GF-D8 (cell line): ENCODE data around the gene UGT1A3.
"Not testable (repeated sequence)": the region's sequence is repeated elsewhere in the genome, so short reads cannot be mapped to it uniquely, and the experiment has no call there.

Experiments used
- DNase-seq: peaks from one replicate; lab custom pipeline; 2025; lab: John Stamatoyannopoulos, UW

UGT1A3 gene

DNA sequence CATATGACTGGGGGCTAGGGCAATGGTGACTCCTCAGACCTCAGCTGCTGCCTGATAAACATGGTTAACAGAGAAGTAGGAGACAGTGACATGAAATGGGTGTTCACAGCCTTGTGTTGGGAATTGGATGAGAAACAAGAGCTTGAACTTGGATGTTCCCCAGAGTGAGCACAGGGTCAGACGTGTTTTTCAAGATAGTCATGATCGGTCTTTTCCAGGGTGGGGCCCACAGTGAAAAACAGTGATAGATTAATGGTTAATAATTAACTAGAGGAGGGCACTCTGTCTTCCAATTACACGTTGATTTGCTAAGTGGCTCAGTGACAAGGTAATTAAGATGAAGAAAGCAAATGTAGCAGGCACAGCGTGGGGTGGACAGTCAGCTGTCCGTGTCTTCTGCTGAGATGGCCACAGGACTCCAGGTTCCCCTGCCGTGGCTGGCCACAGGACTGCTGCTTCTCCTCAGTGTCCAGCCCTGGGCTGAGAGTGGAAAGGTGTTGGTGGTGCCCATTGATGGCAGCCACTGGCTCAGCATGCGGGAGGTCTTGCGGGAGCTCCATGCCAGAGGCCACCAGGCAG, at the start of gene UGT1A3:
Gene UGT1A3 (plus strand): TSS at position 320 of the 579 bp plus-strand sequence. CDS start 85 bp downstream, at position 405.
- no peak for DNase-seq

DNA sequence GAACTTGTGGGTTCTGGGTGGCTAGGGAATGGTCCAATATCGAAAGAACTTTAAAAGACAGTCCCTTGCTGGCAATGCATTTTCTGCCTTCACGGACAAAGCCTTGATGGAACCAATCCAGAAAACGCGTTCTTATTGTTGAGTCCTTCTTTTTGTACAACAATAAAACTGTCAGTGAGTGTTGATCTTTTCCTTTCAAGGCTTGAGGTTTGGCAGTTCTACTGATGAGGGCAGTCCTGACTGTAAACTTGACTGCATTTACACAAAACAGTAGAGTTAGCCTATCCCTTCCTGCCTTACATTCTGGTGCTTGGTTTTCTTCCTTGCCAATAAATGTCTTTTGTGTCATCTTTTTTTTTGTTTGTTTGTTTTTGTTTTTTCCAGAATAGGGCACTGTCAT, 49.6 kb upstream of the UGT1A3 start:
- no peak for DNase-seq

DNA sequence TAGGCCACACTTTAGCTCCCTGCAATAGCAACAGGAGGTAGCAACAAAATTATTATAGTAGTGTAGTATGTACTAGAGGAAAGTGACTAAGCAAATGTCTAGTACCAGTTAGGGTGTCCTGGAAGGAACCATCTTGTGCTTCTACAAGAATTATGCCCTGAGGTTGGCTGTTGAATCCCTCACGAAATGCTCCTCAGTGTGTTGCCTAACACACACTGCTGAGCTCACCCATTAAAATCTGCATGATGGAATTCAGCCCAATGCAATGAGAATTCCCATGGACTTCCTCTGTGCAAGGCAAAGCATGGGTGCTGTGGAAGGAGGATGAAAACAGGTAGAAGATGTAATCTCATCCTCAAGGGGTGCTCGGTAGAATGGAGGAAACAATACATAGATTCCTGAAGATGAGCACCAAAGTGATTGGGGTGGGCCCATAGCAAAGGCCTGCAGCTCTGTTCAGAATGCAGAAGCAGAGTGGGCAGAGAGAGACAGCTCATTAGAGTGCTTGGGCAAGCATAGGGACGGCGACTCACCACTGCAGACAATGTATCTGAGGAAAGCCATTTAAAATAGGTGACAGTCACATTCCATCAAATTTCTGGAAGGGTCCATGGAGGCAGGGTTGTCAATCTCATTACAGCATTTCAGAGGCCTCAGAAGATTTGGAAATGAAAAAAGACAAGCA, 48.3 kb upstream of the UGT1A3 start:
- DNase-seq = no peak

DNA sequence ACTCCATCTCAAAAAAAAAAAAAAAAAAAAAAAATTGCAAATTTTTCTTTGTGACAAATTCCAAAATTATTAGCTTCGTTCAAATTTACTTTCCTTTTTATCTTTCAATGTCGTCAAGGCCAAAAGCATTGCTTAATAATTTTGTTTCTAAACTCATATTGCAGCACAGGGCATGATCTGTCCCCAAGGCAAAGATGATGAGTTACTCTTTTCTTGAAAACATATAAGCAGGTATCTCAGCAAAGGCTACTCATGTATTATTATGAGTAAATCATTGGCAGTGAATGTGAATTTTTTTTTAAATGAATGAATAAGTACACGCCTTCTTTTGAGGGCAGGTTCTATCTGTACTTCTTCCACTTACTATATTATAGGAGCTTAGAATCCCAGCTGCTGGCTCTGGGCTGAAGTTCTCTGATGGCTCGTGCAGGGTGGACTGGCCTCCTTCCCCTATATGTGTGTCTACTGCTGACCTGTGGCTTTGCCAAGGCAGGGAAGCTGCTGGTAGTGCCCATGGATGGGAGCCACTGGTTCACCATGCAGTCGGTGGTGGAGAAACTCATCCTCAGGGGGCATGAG, 47.2 kb upstream of the UGT1A3 start, which contains the start of gene UGT1A7:
Gene UGT1A7 (plus strand): TSS at position 381 of the 579 bp plus-strand sequence. CDS start 37 bp downstream, at position 418.
- DNase-seq = no peak

DNA sequence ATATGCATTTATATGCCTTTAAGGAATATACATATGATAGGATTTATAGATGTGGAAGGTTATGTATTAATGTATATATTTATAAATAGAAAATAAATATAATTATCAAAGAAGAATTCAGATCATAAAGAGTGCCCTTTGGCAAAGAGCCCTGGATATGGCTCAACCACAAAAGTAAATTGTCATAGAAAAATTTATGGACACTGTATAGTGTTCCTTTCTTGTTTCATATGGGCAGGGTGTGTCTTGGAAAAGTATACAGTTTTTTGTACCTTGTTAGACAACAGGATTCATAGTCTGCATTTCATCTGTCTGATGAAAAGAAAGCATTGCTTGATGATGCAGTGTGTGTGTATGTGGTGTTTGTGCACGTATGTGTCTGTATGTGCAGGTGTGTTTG, 44.2 kb upstream of the UGT1A3 start:
- no peak for DNase-seq

DNA sequence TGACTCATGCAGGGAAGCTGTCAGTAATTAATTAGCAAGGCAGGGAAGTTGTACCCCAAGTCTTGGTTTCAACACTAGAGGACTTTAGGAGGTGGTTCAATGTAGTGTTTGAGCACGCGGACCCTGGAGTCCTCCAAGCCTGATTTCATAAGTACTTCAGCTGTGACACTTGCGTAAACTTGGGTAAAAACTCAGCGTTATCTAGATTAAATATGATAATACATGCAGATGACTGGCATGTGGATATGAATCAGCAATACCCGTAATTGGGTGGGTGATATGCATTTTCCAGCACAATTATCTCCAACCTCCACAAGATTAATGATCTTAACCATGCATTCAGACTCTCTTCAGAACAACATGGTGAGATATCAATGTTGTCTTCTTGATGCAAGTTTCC, 41.9 kb upstream of the UGT1A3 start:
- DNase-seq = peak; percentile 85

DNA sequence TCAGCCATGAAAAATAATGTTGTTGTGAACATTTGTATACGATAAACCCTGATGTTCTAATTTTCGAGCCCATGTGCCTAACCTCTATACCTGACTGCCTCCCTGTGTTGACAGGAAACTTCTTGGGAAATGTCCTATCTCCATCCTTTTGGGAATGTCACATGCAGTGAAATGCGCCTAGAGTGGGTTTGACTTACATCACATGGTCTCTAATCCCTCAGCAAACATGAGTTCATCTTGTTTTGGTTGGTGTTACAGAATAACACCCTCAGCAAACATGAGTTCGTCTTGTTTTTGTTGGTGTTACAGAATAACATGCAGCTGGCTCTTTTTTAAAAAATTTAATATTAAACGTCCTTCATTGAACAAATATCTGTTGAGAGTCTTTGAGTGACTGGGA, 40.5 kb upstream of the UGT1A3 start:
- DNase-seq = no peak

DNA sequence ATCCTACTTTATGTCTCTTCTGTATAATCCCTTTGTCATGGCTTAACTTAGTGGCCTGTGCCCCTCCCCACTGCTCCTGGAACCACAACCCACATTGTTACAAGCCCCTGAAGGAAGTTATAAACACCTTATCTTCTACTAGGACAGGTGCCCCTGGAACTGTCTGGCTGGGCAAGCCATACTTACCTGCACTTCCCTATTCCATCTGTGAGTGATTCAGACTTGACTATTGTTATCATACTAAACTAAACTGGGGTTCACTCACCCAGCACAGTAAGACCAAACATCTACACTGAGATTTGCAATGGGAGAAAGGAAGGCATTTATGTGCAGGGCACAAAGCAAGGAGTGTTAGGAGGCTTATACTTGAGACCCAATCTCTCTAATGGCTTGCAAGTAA, 39.8 kb upstream of the UGT1A3 start:
- no peak for DNase-seq

DNA sequence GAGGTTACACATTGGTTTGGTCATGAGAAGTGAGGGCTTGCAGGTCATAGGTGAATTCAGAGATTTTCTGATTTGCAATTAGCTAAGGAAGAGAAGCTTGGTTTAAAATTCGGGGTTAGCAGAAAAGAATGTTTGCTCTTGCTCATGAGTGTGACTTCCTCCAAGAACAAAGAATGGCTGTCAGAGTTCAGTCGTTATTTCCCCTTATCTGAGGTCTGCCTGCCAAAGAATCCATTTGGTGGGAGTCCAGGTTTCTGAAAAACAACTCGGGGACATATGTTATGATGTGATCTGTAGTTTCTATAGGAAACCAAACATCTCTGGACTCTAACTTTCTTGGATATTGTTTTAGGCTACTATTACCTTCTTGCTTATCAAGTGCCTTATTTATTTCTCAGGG, 39.3 kb upstream of the UGT1A3 start:
- no peak for DNase-seq

DNA sequence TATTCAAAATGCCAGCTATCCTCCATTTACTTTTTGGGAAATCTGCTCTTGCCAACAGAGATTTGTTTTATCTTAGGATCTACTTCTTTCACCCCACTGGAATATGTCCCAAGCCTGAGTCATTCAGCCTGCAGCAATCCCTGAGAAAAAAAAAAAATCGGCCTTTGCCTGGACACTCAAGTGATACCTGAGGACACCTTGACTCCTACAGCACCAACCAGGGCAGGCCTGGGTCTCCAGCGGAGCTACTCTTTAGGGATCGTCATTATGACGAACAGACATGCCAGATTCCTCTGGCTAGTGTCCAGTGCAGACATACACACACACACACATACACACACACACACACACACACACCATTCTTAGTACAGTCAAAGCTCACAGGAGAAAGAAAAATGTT, 38.4 kb upstream of the UGT1A3 start:
- DNase-seq = no peak

DNA sequence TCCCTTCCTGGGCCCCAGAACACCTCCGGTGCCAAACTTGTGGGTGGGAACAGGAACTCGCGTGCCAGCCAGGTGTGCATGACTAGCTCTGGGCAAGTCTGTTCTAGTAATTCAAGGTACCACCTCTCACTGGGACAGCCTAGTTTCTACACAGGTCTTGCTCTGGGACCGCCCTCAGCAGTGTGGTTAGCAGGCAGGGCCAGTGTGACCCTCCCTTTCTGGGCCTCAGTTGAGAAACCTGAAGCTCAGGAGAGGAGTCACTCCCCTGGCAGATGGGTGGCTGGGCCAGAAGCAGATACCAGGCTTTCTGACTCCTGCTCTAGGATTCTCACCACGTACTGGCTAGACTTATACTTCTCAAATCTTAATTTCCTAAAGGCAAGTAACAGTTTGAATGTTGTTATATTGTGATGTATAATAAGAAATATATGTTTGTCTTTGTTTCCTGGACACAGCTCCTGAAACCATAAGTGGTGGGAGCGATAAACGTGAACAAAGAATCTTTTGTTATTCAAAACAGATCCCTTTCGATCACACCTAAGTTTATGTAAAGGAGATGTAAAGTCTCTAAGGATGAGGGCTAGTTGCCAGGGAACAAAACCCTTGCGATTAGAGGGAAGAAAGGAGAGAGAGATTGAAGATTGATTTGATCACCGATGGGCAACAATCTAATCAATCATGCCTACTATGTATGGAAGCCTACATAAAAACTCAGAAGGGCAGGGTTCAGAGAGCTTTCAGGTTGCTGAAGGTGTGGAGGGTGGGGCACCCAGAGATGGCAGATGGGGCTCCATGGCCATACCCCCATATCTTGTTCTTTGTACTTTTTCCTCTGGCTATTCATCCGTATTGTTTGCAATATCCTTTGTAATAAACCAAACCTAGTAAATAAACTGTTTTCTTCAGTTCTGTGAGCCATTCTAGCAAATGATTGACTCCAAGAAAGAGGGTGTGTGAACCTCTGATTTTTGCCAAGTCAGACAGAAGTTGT, 37.1 kb upstream of the UGT1A3 start:
- DNase-seq = no peak

DNA sequence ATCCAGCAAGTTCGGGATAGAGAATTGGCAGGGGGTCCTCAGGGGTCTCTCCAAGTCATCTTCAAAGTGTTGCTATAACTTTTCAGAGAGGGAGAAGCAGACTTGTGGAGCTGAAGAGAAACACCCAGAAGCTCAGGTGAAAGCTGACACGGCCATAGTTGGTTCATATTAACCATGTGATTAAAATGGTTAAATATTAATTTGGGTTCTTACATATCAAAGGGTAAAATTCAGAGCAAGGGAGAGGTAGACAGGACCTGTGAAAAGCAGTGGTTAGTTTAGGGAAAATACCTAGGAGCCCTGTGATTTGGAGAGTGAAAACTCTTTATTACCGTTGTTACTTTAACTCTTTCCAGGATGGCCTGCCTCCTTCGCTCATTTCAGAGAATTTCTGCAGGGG, 36.2 kb upstream of the UGT1A3 start, which contains the start of gene UGT1A6:
Gene UGT1A6 (plus strand): TSS at position 243 of the 400 bp plus-strand sequence. CDS start 115 bp downstream, at position 358.
- DNase-seq = no peak

DNA sequence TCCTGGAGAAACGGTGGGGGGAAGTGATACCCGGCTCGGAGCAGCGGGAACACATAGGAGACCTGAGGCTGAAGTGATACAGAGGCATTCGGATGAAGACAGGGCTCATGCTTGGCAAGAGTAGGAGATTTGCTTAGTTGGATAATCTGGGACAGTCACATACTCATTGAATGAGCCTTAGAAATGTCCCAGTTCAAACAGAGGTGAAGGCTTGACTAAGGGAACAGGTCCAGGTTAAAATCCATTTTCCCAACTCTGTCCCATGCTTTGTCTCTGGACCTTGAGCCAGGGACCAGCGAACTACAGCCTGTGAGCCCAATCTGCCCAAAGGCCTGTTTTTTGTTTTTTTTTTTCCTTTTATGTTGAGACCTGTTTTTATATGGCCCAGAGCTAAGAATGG, 34.9 kb upstream of the UGT1A3 start:
- DNase-seq = no peak

DNA sequence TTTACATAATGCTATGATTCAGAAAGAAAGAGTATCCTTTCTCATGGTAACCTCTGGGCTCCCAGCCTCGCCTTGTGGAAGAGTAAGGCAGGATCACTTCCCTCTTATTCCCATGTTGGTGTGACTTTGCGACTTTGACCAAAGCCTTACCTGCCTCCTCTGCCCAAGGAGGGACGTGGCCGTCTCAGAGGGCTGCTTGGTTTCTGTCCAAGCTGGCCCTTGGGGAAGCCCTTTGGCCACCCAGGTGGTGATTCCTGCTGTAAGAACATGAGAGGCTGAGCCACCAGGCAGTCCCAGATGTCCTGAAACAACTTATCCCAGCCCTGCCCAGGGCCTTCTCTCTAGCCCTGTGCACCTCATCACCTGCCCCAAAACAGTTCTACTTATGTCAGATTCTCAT, 30.1 kb upstream of the UGT1A3 start:
- no peak for DNase-seq

DNA sequence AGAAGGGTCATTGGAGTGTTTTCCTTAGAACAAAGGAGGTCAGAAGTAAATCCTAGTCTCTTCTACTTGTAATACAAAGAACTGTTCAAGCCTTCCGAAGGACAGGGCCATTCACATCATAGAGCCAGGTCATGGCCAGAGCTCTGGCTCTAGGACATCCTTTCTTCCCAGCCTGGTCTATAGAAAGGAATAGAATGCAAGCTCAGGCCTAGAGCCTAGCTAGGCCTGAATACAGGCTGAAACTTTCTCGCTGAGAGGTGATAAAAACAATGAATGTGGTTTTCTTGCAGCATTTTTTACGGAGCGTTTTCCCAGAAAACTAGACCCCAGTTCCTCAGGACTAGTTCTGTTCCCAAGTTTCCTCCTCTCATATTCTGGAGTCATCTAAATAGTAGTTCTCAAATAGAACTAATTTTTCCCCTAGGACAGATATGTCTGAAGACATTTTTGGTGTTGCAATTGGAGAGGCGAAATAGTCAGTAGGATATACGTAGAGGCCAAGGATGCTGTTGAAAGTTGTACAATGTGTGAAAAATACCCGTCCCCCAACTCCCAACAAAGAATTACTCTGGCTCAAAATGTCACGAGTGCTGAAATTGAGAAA, 29.3 kb upstream of the UGT1A3 start:
- peak; percentile 47 for DNase-seq

DNA sequence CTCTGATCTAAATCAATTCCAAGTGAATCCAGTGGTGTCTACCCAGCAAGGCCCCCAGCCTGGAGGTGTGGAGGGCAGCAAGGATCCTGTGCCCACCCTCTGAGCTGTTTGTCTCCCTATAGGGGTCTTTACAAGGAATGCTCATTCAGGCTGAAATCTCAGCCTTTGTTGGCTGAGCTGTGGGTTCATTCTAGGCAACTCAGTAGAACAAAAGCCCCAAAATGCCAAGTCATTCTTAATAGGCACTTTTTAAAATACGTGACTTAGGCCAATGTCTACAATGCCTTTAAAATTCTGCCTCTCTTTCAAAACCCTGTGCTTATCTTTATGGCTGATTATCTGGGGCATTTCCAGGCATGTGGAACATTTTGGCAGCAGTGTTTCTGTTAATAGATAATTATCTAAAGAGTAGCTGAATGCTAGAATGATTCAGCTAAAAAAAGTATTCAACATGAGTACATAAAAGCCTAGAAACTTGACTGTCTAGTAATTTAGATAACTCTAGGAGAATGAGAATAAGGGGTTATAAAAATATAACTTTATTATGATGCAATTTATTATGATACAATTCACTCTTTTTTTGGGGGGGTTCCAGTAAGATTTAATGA, 28.7 kb upstream of the UGT1A3 start:
- peak; percentile 84 for DNase-seq

DNA sequence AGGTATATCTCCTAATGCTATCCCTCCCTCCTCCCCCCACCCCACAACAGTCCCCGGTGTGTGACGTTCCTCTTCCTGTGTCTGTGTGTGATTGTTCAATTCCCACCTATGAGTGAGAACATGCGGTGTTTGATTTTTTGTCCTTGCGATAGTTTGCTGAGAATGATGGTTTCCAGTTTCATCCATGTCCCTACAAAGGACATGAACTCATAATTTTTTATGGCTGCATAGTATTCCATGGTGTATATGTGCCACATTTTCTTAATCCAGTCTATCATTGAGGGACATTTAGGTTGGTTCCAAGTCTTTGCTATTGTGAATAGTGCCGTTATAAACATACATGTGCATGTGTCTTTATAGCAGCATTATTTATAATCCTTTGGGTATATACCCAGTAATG, 28.0 kb upstream of the UGT1A3 start:
- not testable (repeated sequence) for DNase-seq

DNA sequence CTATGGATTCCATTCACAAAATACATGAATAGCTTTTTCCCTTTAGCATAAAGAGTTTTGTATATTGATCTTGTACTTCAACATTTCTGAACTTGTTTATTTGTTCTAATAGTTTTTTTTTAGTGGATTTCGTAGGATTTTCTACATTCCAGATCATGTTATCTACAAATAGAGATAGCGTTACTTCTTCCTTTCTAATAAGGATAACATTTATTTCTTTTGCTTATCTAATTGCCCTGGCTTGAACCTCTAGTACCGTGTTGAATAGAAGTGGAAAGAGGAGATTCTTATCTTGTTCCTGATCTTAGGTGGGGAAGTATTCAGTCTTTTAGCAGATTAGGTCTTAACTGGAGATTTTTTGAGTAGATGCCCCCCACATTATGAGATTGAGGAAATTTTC, 26.6 kb upstream of the UGT1A3 start:
- DNase-seq = no peak

DNA sequence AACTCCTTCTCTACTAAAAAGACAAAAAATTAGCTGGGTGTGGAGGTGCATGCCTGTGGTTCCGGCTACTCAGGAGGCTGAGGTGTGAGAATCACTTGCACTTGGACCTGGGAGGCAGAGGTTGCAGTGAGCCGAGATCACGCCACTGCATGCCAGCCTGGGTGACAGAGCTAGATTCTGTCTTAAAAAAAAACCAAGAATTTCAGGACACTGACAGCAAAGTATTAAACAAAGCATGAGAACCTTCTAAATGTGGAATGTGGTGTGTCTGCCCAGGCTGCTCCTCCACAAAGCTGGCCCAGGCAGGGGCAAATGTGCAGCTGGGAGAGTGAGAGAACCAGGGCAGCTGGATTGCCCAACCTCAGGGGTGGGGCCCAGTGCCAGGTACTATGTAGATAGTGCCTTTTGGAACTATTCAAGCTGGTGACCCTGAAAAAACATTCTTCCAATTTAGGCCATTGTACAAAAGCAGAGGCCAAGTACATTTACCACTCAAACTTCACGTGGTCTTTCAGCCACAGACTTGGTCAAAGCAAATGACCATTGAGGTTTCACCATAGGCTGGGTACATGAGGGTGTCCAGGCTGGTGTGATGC, 22.8 kb upstream of the UGT1A3 start:
- no peak for DNase-seq

DNA sequence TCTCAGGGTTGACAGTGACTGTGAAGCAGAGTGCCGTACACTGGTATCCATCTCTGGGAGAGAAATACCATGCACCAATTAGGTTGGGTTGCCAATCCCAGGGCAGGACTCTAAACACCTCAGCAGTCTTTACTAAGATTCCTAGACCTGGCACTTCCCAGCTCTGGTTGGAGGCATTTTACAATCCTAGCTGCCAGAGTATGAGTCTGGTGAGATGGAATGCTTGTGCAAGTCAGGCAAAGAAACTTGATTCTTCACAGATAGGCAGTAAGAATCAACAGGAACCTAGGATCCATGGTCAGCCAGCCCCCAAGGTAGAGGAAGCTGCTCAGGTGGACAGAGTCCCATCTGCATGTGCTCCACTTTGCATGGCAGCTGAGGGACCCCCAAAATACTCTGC, 22.1 kb upstream of the UGT1A3 start:
- no peak for DNase-seq
